CD4-positive, alpha-beta memory T cell (primary cell): Measurements from ENCODE around the gene XPR1. TPM values are rescaled to one million over a fixed set of nuclear protein-coding genes. Genes with fewer than 3 reads are reported as not detected.
A peak's percentile ranks its signal among the peaks of the same experiment; 100 is the strongest.

Source experiments
- CTCF ChIA-PET: fragments of 350-600 bp; sonication (Branson Sonifier 250); formaldehyde crosslinking; loops from one replicate; lab custom pipeline; 2021; ENCODE audit warnings: inconsistent platforms; ENCODE audit not compliant: partially characterized antibody; lab: Charles Lee
- POLR2A ChIA-PET: fragments of 350-600 bp; sonication (Branson Sonifier 250); formaldehyde crosslinking; loops from one replicate; lab custom pipeline; 2021; ENCODE audit not compliant: partially characterized antibody; lab: Charles Lee
- DNase-seq, 5 donors: peaks; one replicate each; pipeline versions ENCODE4 v3.0.0 to v3.0.0-alpha.2; 2020 to 2022; ENCODE audit warnings: mixed read lengths in 1 of 5
- H3K27ac ChIP-seq: one replicate; pipeline ENCODE4 v1.7.0; 2013; ENCODE audit warnings: low read depth, low read length
- H3K27me3 ChIP-seq: 2 replicates; pipeline ENCODE4 v1.7.0; 2013; ENCODE audit warnings: mild to moderate bottlenecking, low read length, moderate library complexity; ENCODE audit not compliant: insufficient read depth
- H3K36me3 ChIP-seq: 2 replicates; pipeline ENCODE4 v1.7.0; 2013; ENCODE audit warnings: mild to moderate bottlenecking, low read length, moderate library complexity; ENCODE audit not compliant: insufficient read depth
- H3K4me1 ChIP-seq: 2 replicates; pipeline ENCODE4 v1.7.0; 2013; ENCODE audit warnings: mild to moderate bottlenecking, low read length, moderate library complexity; ENCODE audit not compliant: insufficient read depth
- H3K4me3 ChIP-seq, 2 donors: one replicate each; pipeline ENCODE4 v1.7.0; 2013; ENCODE audit warnings: low read length in 2 of 2, mild to moderate bottlenecking in 1 of 2
- H3K9me3 ChIP-seq, 2 donors: one replicate each; pipeline ENCODE4 v1.7.0; 2013; ENCODE audit warnings: low read length in 2 of 2, control low read depth in 1 of 2; ENCODE audit not compliant: control insufficient read depth in 1 of 2
- H3K27ac Mint-ChIP-seq, 7 donors: one replicate each; pipeline ENCODE4 v1.8.0; 2020 to 2021; ENCODE audit warnings: mixed read lengths in 7 of 7, mild to moderate bottlenecking in 6 of 7, inconsistent platforms in 3 of 7, moderate library complexity in 3 of 7
- H3K27me3 Mint-ChIP-seq, 2 donors: one replicate each; pipeline ENCODE4 v1.8.0; 2020 to 2021; ENCODE audit warnings: mixed read lengths in 2 of 2
- H3K36me3 Mint-ChIP-seq, 2 donors: one replicate each; pipeline ENCODE4 v1.8.0; 2020 to 2021; ENCODE audit warnings: mixed read lengths in 2 of 2, inconsistent platforms in 1 of 2, mild to moderate bottlenecking in 1 of 2
- H3K4me1 Mint-ChIP-seq, 4 donors: one replicate each; pipeline ENCODE4 v1.8.0; 2020 to 2021; ENCODE audit warnings: mixed read lengths in 4 of 4, mild to moderate bottlenecking in 1 of 4
- H3K4me3 Mint-ChIP-seq, 8 donors: one replicate each; pipeline ENCODE4 v1.8.0; 2020 to 2021; ENCODE audit warnings: mixed read lengths in 8 of 8, mild to moderate bottlenecking in 7 of 8, moderate library complexity in 6 of 8, inconsistent platforms in 3 of 8
- H3K9me3 Mint-ChIP-seq, 8 donors: one replicate each; pipeline ENCODE4 v1.8.0; 2020 to 2021; ENCODE audit warnings: mixed read lengths in 8 of 8, mild to moderate bottlenecking in 5 of 8, inconsistent platforms in 3 of 8, moderate library complexity in 1 of 8
- intact Hi-C: fragments of 100-400 bp; cut with micrococcal nuclease; formaldehyde crosslinking; loops from one replicate; pipeline ENCODE4 v1.15.1; 2023
- polyA plus RNA-seq, 2 donors: library from polyadenylated mRNA; unstranded; fragments of 300-500 nt; fragmentation: Illumina TruSeq; gene quantifications; one replicate each; pipeline ENCODE4 v1.2.3, GENCODE V29; 2021
- total RNA-seq, 2 experiments: library from RNA; stranded (reverse); gene quantifications; one replicate each; pipeline ENCODE4 v1.2.3, GENCODE V29; 2021

XPR1 gene
- total and polyA plus RNA-seq, 4 experiments from 2014 or later = 6.5 to 17.0 (median 12.6) TPM

GRCh38 chr1:180928331-180929230, 296.8 kb downstream of the XPR1 start:
- ChIA-PET CTCF (no interaction called here), POLR2A (no interaction called here)
- intact Hi-C loops = no loop called here
- no peaks in the 10 kb centered on the region for H3K4me1 Mint-ChIP-seq
- H3K9me3 Mint-ChIP-seq = no peaks in the 10 kb centered on the region
- H3K27ac ChIP-seq = no peak overlapping the region
- no peak for DNase-seq
- no peaks in the 10 kb centered on the region for H3K4me1 ChIP-seq
- H3K36me3 ChIP-seq = no peaks in the 10 kb centered on the region
- peaks cover 3 to 5% of the 10 kb centered on the region in 2 donors for H3K27me3 Mint-ChIP-seq
- H3K4me3 ChIP-seq = no peak overlapping the region
- H3K4me3 Mint-ChIP-seq = no peak overlapping the region
- H3K9me3 ChIP-seq = no peaks in the 10 kb centered on the region
- H3K36me3 Mint-ChIP-seq = no peaks in the 10 kb centered on the region
- H3K27me3 ChIP-seq = no peaks in the 10 kb centered on the region
- no peak overlapping the region for H3K27ac Mint-ChIP-seq

DNA sequence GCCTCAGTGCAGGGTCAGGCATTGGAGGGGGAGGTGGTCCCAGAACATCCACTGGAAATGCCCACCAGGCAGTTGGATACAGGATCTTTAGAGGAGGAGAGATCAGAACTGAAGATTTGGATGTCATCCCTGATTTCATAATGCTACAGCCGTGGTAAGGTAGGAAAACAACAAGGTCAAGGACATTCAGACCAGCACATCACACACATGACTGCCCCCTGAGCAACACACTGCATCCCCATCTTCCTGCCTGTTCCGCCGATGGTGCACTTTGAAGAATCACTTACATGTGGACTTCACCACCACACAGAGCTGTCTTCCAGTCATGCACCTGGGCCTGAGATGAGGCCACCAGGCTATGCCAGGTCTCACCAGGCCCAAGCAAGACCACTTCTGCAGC, 297.6 kb downstream of the XPR1 start:
- H3K9me3 ChIP-seq = no peaks in the 10 kb centered on the region
- no peaks in the 10 kb centered on the region for H3K4me1 ChIP-seq
- no peaks in the 10 kb centered on the region for H3K27me3 ChIP-seq
- POLR2A ChIA-PET = no interaction called here
- intact Hi-C loops = no loop called here
- no peaks in the 10 kb centered on the region for H3K4me1 Mint-ChIP-seq
- DNase-seq = no peak
- peak overlapping the region in 1 of 7 donors; percentile 24 for H3K27ac Mint-ChIP-seq
- H3K4me3 Mint-ChIP-seq = no peak overlapping the region
- CTCF ChIA-PET = no interaction called here
- no peak overlapping the region for H3K4me3 ChIP-seq
- no peak overlapping the region for H3K27ac ChIP-seq
- H3K36me3 Mint-ChIP-seq = no peaks in the 10 kb centered on the region
- H3K27me3 Mint-ChIP-seq = peaks cover 3 to 5% of the 10 kb centered on the region in 2 donors
- no peaks in the 10 kb centered on the region for H3K36me3 ChIP-seq
- no peaks in the 10 kb centered on the region for H3K9me3 Mint-ChIP-seq

GRCh38 chr1:180930687-180931086, 298.9 kb downstream of the XPR1 start:
- DNase-seq = no peak
- H3K36me3 Mint-ChIP-seq = no peaks in the 10 kb centered on the region
- no peak overlapping the region for H3K4me3 ChIP-seq
- peak overlapping the region in 1 of 7 donors; percentile 32 for H3K27ac Mint-ChIP-seq
- no peaks in the 10 kb centered on the region for H3K36me3 ChIP-seq
- no peaks in the 10 kb centered on the region for H3K27me3 Mint-ChIP-seq
- H3K4me1 ChIP-seq = no peaks in the 10 kb centered on the region
- no peak overlapping the region for H3K27ac ChIP-seq
- no peaks in the 10 kb centered on the region for H3K27me3 ChIP-seq
- no peaks in the 10 kb centered on the region for H3K9me3 ChIP-seq
- H3K9me3 Mint-ChIP-seq = no peaks in the 10 kb centered on the region
- ChIA-PET CTCF (no interaction called here), POLR2A (interaction anchor here (0.6 kb wide), 1 partner anchor 22 kb away, joined by 4 read pairs; no protein-coding TSS in a partner anchor)
- H3K4me1 Mint-ChIP-seq = peaks cover 0 to 2% (median 0%) of the 10 kb centered on the region in 4 donors
- H3K4me3 Mint-ChIP-seq = no peak overlapping the region
- intact Hi-C loops = no loop called here

DNA sequence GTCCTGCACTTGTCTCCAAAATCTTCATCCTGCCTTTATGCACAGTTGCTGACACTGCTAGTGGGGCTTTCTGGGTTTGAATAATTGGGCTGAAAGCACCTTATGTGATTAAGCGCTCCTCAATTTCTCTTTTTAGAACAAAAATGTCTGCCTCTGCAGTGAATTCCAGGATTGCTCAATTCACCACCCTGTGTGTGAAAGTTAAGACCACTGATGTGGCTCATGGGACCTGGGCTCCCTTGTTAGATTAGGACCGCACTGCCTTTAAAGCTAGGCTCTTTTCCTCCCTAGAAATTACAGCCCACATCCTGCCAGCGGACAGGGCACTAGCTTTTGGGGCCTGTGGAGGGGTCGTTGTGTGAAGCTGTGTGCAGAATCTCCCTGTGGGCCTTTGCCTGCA, 299.7 kb downstream of the XPR1 start:
- Mint-ChIP-seq H3K27ac (no peak overlapping the region), H3K27me3 (no peaks in the 10 kb centered on the region), H3K36me3 (no peaks in the 10 kb centered on the region), H3K9me3 (no peaks in the 10 kb centered on the region), H3K4me1 (peaks cover 0 to 2% (median 0%) of the 10 kb centered on the region in 4 donors), H3K4me3 (no peak overlapping the region)
- no peak for DNase-seq
- ChIA-PET POLR2A (no interaction called here), CTCF (no interaction called here)
- H3K27ac ChIP-seq = no peak overlapping the region
- H3K27me3 ChIP-seq = no peaks in the 10 kb centered on the region
- H3K9me3 ChIP-seq = no peaks in the 10 kb centered on the region
- no peaks in the 10 kb centered on the region for H3K36me3 ChIP-seq
- intact Hi-C loops = no loop called here
- no peaks in the 10 kb centered on the region for H3K4me1 ChIP-seq
- H3K4me3 ChIP-seq = no peak overlapping the region

DNA sequence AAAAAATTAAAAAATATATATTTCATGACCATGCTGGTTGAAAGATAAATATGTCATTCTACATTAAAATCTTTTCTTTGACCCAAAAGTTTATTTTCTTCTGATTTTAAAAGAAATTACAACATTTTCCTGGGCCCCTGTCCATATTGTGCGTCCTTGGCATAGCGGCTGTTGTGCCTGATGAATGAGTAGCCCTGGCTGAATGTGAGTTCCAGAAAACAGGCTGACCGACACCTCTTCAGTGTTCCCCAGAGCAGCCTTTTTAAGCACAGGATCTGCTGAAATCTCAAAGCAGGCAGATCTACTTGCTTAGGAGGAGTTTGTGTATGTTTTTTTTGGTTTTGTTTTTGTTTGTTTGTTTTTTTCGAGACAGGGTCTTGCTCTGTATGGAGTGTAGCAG, 300.6 kb downstream of the XPR1 start:
- Mint-ChIP-seq H3K27me3 (no peaks in the 10 kb centered on the region), H3K27ac (no peak overlapping the region), H3K36me3 (no peaks in the 10 kb centered on the region), H3K4me3 (no peak overlapping the region), H3K4me1 (peaks cover 0 to 2% (median 0%) of the 10 kb centered on the region in 4 donors), H3K9me3 (no peaks in the 10 kb centered on the region)
- DNase-seq = no peak
- Histone ChIP-seq H3K36me3 (no peaks in the 10 kb centered on the region), H3K4me1 (no peaks in the 10 kb centered on the region), H3K27ac (no peak overlapping the region), H3K27me3 (no peaks in the 10 kb centered on the region), H3K9me3 (no peaks in the 10 kb centered on the region), H3K4me3 (no peak overlapping the region)
- intact Hi-C loops = no loop called here
- ChIA-PET CTCF (no interaction called here), POLR2A (no interaction called here)

- Histone ChIP-seq H3K4me1 (no peaks in the 10 kb centered on the region), H3K27me3 (no peaks in the 10 kb centered on the region), H3K27ac (no peak overlapping the region), H3K36me3 (no peaks in the 10 kb centered on the region), H3K9me3 (no peaks in the 10 kb centered on the region), H3K4me3 (no peak overlapping the region)
- Mint-ChIP-seq H3K9me3 (no peaks in the 10 kb centered on the region), H3K4me3 (no peak overlapping the region), H3K27ac (no peak overlapping the region), H3K4me1 (peaks cover 0 to 2% (median 0%) of the 10 kb centered on the region in 4 donors), H3K27me3 (no peaks in the 10 kb centered on the region), H3K36me3 (no peaks in the 10 kb centered on the region)
- intact Hi-C loops = no loop called here
- ChIA-PET POLR2A (no interaction called here), CTCF (no interaction called here)
- no peak for DNase-seq
Observed at GRCh38 chr1:180933141-180933540, 301.3 kb downstream of the XPR1 start.

DNA sequence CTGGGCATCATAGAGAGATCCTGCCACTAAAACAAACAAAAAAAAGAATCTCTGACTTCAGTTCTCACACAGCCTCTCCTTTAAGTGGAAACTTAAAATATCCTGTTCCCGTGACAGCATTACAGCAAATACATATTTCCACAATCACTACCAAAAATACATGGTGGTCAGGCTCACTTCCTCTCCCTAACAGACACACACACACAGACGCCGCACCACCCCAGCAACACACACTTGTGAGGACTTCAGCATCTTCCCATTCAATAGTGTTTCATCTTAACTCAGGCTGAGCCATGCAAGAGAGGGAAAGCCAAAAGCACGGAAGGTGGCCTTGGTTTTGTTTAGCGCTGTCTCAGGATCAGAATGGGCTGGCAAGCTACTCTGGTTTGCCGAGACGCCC, 302.7 kb downstream of the XPR1 start:
- Histone ChIP-seq H3K4me3 (no peak overlapping the region), H3K9me3 (no peaks in the 10 kb centered on the region), H3K27me3 (no peaks in the 10 kb centered on the region), H3K4me1 (no peaks in the 10 kb centered on the region), H3K36me3 (no peaks in the 10 kb centered on the region), H3K27ac (no peak overlapping the region)
- Mint-ChIP-seq H3K27ac (peak overlapping the region in 2 of 7 donors; percentile 43 to 68), H3K4me1 (peaks cover 0 to 3% (median 0%) of the 10 kb centered on the region in 4 donors), H3K36me3 (no peaks in the 10 kb centered on the region), H3K4me3 (no peak overlapping the region), H3K9me3 (no peaks in the 10 kb centered on the region), H3K27me3 (peaks cover 0 to 1% of the 10 kb centered on the region in 2 donors)
- ChIA-PET POLR2A (no interaction called here), CTCF (no interaction called here)
- DNase-seq = no peak
- intact Hi-C loops = no loop called here
